AG09319 (cell line): ENCODE results near the gene GNG8.

Experiments used
- DNase-seq: peaks from one replicate; pipeline ENCODE4 v3.0.0-alpha.2; 2010; ENCODE audit warnings: low read depth; ENCODE audit errors: extremely low read depth
- CTCF ChIP-seq: IDR thresholded peaks from 2 replicates; pipeline ENCODE4 v1.5.1; 2011; ENCODE audit warnings: low read depth, mild to moderate bottlenecking, inconsistent platforms, low read length, moderate library complexity

GNG8 gene

GRCh38 chr19:46600384-46601317 lies 35.4 kb downstream of the GNG8 start:
- peak; percentile 97 for DNase-seq
- no peak for TF ChIP-seq CTCF

GRCh38 chr19:46599716-46600373 lies 36.2 kb downstream of the GNG8 start:
- no peak for DNase-seq
- no peak for TF ChIP-seq CTCF

GRCh38 chr19:46598372-46598917 lies 37.6 kb downstream of the GNG8 start:
- no peak for DNase-seq
- TF ChIP-seq CTCF = no peak

GRCh38 chr19:46596008-46596407 lies 40.0 kb downstream of the GNG8 start:
- DNase-seq = no peak
- TF ChIP-seq CTCF = no peak

GRCh38 chr19:46591870-46592269 lies 44.1 kb downstream of the GNG8 start:
- TF ChIP-seq CTCF = no peak
- no peak for DNase-seq

- no peak for DNase-seq
- TF ChIP-seq CTCF = no peak
Observed at GRCh38 chr19:46591254-46591653, 44.7 kb downstream of the GNG8 start.

- no peak for TF ChIP-seq CTCF
- no peak for DNase-seq
Observed at GRCh38 chr19:46587861-46588260, 48.1 kb downstream of the GNG8 start.
